H1 (cell line): ENCODE measurements around the gene GABPB1. TPM values are rescaled to one million over a fixed set of nuclear protein-coding genes. Genes with fewer than 3 reads are reported as not detected.

Source experiments
- CTCF ChIA-PET: fragments of 300-600 bp; sonication (Branson Sonifier 250); formaldehyde crosslinking; loops from one replicate; lab custom pipeline; 2021; ENCODE audit not compliant: partially characterized antibody; lab: Charles Lee
- POLR2A ChIA-PET: fragments of 300-600 bp; sonication (Branson Sonifier 250); formaldehyde crosslinking; loops from one replicate; lab custom pipeline; 2021; ENCODE audit warnings: inconsistent platforms; ENCODE audit not compliant: partially characterized antibody; lab: Charles Lee
- DNase-seq, 2 experiments: peaks; one replicate each; pipeline versions ENCODE4 v3.0.0 to v3.0.0-alpha.2; 2010 to 2022; ENCODE audit warnings: low spot score in 2 of 2, low read depth in 1 of 2, mixed read lengths in 1 of 2
- FAIRE-seq: peaks from 2 replicates; lab custom pipeline; 2011; peaks lifted over from hg19 to GRCh38; lab: Jason Lieb, UNC
- H2AFZ ChIP-seq: 2 replicates; pipeline ENCODE4 v1.8.1; 2012; ENCODE audit warnings: low read length, inconsistent platforms
- H2AK5ac ChIP-seq: 2 replicates; pipeline ENCODE4 v1.6.1; 2013; ENCODE audit warnings: low read depth, low read length
- H2BK120ac ChIP-seq: replicated peaks from 2 replicates; pipeline ENCODE3; 2013; ENCODE audit warnings: low read depth, low read length, inconsistent platforms
- H2BK12ac ChIP-seq: 2 replicates; pipeline ENCODE4 v1.6.1; 2013; ENCODE audit warnings: low read depth, low read length
- H2BK15ac ChIP-seq: 2 replicates; pipeline ENCODE4 v1.6.1; 2013; ENCODE audit warnings: low read length
- H2BK20ac ChIP-seq: 2 replicates; pipeline ENCODE4 v1.6.1; 2013; ENCODE audit warnings: low read length
- H2BK5ac ChIP-seq: 2 replicates; pipeline ENCODE4 v1.6.1; 2013; ENCODE audit warnings: low read depth, low read length
- H3K14ac ChIP-seq: 2 replicates; pipeline ENCODE4 v1.6.1; 2013; ENCODE audit warnings: inconsistent platforms; ENCODE audit not compliant: insufficient read length
- H3K18ac ChIP-seq: 2 replicates; pipeline ENCODE4 v1.6.1; 2013; ENCODE audit warnings: low read length; ENCODE audit errors: extremely low read depth
- H3K23ac ChIP-seq: 2 replicates; pipeline ENCODE4 v1.6.1; 2013; ENCODE audit warnings: inconsistent platforms; ENCODE audit not compliant: insufficient read length
- H3K23me2 ChIP-seq: 2 replicates; pipeline ENCODE4 v1.6.1; 2013; ENCODE audit warnings: low read depth, low read length
- H3K27ac ChIP-seq: 2 replicates; pipeline ENCODE4 v1.6.1; 2011; ENCODE audit warnings: low read depth, low read length, inconsistent platforms
- H3K27me3 ChIP-seq, 4 experiments: replicated peaks in 1 of 4; 1 replicate in 1 of 4; 2 replicates in 3 of 4; pipeline versions ENCODE4 v1.6.1 to v1.8.1; 2011 to 2013; ENCODE audit warnings: low read length in 3 of 4, mild to moderate bottlenecking in 3 of 4, inconsistent platforms in 2 of 4, mixed read lengths in 2 of 4, moderate library complexity in 1 of 4; ENCODE audit not compliant: control insufficient read depth in 3 of 4, insufficient read depth in 3 of 4; ENCODE audit errors: extremely low read depth in 1 of 4
- H3K36me3 ChIP-seq, 4 experiments: 2 replicates each; pipeline versions ENCODE4 v1.6.1 to v1.8.1; 2011 to 2013; ENCODE audit warnings: mild to moderate bottlenecking in 4 of 4, low read length in 3 of 4, moderate library complexity in 2 of 4, control low read depth in 1 of 4, inconsistent platforms in 1 of 4; ENCODE audit not compliant: insufficient read depth in 4 of 4, control insufficient read depth in 2 of 4
- H3K4ac ChIP-seq: replicated peaks from 2 replicates; pipeline ENCODE3; 2013; ENCODE audit warnings: low read length, low read depth, mixed read lengths, inconsistent platforms; ENCODE audit not compliant: insufficient read length
- H3K4me1 ChIP-seq, 4 experiments: replicated peaks in 1 of 4; 1 replicate in 1 of 4; 2 replicates in 3 of 4; pipeline versions ENCODE4 v1.6.1 to v1.8.1; 2011 to 2013; ENCODE audit warnings: low read length in 3 of 4, inconsistent platforms in 2 of 4, mixed read lengths in 1 of 4; ENCODE audit not compliant: insufficient read depth in 4 of 4, control insufficient read depth in 3 of 4
- H3K4me2 ChIP-seq, 2 experiments: 2 replicates each; pipeline versions ENCODE4 v1.6.1 to v1.8.1; 2011 to 2013; ENCODE audit warnings: low read depth in 2 of 2, low read length in 2 of 2, control low read depth in 1 of 2, inconsistent platforms in 1 of 2, mild to moderate bottlenecking in 1 of 2; ENCODE audit not compliant: insufficient read depth in 1 of 2
- H3K4me3 ChIP-seq, 4 experiments: fragments of 200-600, 300-600 bp in 1 of 4; sonication (generic), shearing (Covaris generic), sonication (Bioruptor Twin) in 1 of 4; 2 replicates each; pipeline versions ENCODE4 v1.5.1 to v1.8.1; 2011 to 2016; ENCODE audit warnings: low read length in 4 of 4, low read depth in 3 of 4, control low read depth in 2 of 4, inconsistent platforms in 2 of 4, mild to moderate bottlenecking in 2 of 4, mixed read lengths in 1 of 4, moderate library complexity in 1 of 4; ENCODE audit not compliant: insufficient read depth in 2 of 4; ENCODE audit errors: extremely low read depth in 1 of 4
- H3K56ac ChIP-seq: replicated peaks from 2 replicates; pipeline ENCODE3; 2013; ENCODE audit warnings: low read depth, mild to moderate bottlenecking, mixed read lengths, low read length, inconsistent platforms; ENCODE audit not compliant: insufficient read length
- H3K79me1 ChIP-seq: 2 replicates; pipeline ENCODE4 v1.6.1; 2013; ENCODE audit warnings: low read depth, low read length, control low read depth
- H3K79me2 ChIP-seq, 2 experiments: 2 replicates each; pipeline versions ENCODE4 v1.6.1 to v1.8.1; 2012 to 2013; ENCODE audit warnings: low read length in 2 of 2, mild to moderate bottlenecking in 2 of 2, inconsistent platforms in 1 of 2; ENCODE audit not compliant: insufficient read depth in 2 of 2, control insufficient read depth in 1 of 2
- H3K9ac ChIP-seq, 4 experiments: replicated peaks in 1 of 4; 1 replicate in 1 of 4; 2 replicates in 3 of 4; pipeline versions ENCODE4 v1.6.1 to v1.8.1; 2011 to 2013; ENCODE audit warnings: low read depth in 3 of 4, low read length in 3 of 4, control low read depth in 2 of 4, mild to moderate bottlenecking in 2 of 4, moderate library complexity in 2 of 4, inconsistent platforms in 1 of 4; ENCODE audit errors: extremely low read depth in 1 of 4
- H3K9me3 ChIP-seq, 2 experiments: 2 replicates each; pipeline versions ENCODE4 v1.6.1 to v1.8.1; 2012 to 2013; ENCODE audit warnings: mild to moderate bottlenecking in 2 of 2, moderate library complexity in 2 of 2, control low read depth in 1 of 2, inconsistent platforms in 1 of 2, low read depth in 1 of 2, low read length in 1 of 2, mixed read lengths in 1 of 2; ENCODE audit not compliant: insufficient read depth in 2 of 2
- H4K20me1 ChIP-seq, 2 experiments: replicated peaks in 1 of 2; 2 replicates each; pipeline versions ENCODE3 to v1.8.1; 2011 to 2013; ENCODE audit warnings: inconsistent platforms in 2 of 2, low read length in 2 of 2, mild to moderate bottlenecking in 1 of 2; ENCODE audit not compliant: insufficient read depth in 2 of 2, control insufficient read depth in 1 of 2
- H4K5ac ChIP-seq: 2 replicates; pipeline ENCODE4 v1.6.1; 2013; ENCODE audit warnings: low read length, low read depth, mixed read lengths, inconsistent platforms; ENCODE audit not compliant: insufficient read length
- H4K8ac ChIP-seq: 2 replicates; pipeline ENCODE4 v1.8.0; 2013; ENCODE audit warnings: mild to moderate bottlenecking, moderate library complexity, low read length, inconsistent platforms; ENCODE audit not compliant: insufficient read depth; ENCODE audit errors: extremely low read depth
- H4K91ac ChIP-seq: replicated peaks from 2 replicates; pipeline ENCODE3; 2013; ENCODE audit warnings: low read length, mixed read lengths, inconsistent platforms; ENCODE audit not compliant: insufficient read length
- BCL11A ChIP-seq, 2 experiments: IDR thresholded peaks; one replicate each; pipeline ENCODE4 v1.6.1; 2011; ENCODE audit warnings: low read depth in 2 of 2, low read length in 2 of 2, mild to moderate bottlenecking in 2 of 2
- CREB1 ChIP-seq: IDR thresholded peaks from 2 replicates; pipeline ENCODE4 v1.6.1; 2012; ENCODE audit warnings: inconsistent platforms
- CTCF ChIP-seq, 3 experiments: IDR thresholded peaks; 1 replicate in 2 of 3; 2 replicates in 1 of 3; pipeline versions ENCODE4 v1.5.1 to v1.6.1; 2011; ENCODE audit warnings: low read length in 3 of 3, mild to moderate bottlenecking in 3 of 3, inconsistent platforms in 2 of 3, low read depth in 1 of 3, moderate library complexity in 1 of 3; ENCODE audit not compliant: insufficient read depth in 1 of 3; ENCODE audit errors: control extremely low read depth in 1 of 3
- JUND ChIP-seq: IDR thresholded peaks from 2 replicates; pipeline ENCODE4 v1.6.1; 2011; ENCODE audit warnings: mild to moderate bottlenecking, improper control_type of control experiment, low read length
- KDM4A ChIP-seq: IDR thresholded peaks from one replicate; pipeline ENCODE4 v1.7.1; 2012; ENCODE audit warnings: low read depth, mild to moderate bottlenecking, moderate library complexity, low read length, inconsistent platforms; ENCODE audit not compliant: severe bottlenecking
- MAFK ChIP-seq: IDR thresholded peaks from 2 replicates; pipeline ENCODE4 v1.6.1; 2012; ENCODE audit warnings: low read depth, mild to moderate bottlenecking, improper control_type of control experiment, low read length
- PHF8 ChIP-seq: fragments of 200-600 bp; sonication (generic); conservative IDR thresholded peaks from 2 replicates; pipeline ENCODE4 v1.7.1; 2012; ENCODE audit warnings: low read depth, mild to moderate bottlenecking, inconsistent platforms, low read length, moderate library complexity
- POLR2AphosphoS5 ChIP-seq: IDR thresholded peaks from 2 replicates; pipeline ENCODE4 v1.6.1; 2011; ENCODE audit warnings: low read depth, low read length
- SP4 ChIP-seq: IDR thresholded peaks from 2 replicates; pipeline ENCODE4 v1.6.1; 2012; ENCODE audit warnings: low read length, inconsistent platforms
- SUZ12 ChIP-seq: fragments of 200-600 bp; sonication (generic); IDR thresholded peaks from 2 replicates; pipeline ENCODE4 v1.6.1; 2012; ENCODE audit warnings: mild to moderate bottlenecking, inconsistent platforms, low read length, moderate library complexity, mixed read lengths
- TAF1 ChIP-seq: IDR thresholded peaks from 2 replicates; pipeline ENCODE4 v1.6.1; 2011; ENCODE audit warnings: mild to moderate bottlenecking, low read depth, low read length
- TBP ChIP-seq: IDR thresholded peaks from 2 replicates; pipeline ENCODE4 v1.6.1; 2011; ENCODE audit warnings: low read depth, low read length, improper control_type of control experiment
- ZNF274 ChIP-seq: IDR thresholded peaks from 2 replicates; pipeline ENCODE4 v1.7.0; 2012; ENCODE audit warnings: low read length, borderline replicate concordance; ENCODE audit errors: extremely low read depth
- WGBS, 2 experiments: shearing (Covaris generic) in 1 of 2; methylation state at CpG; one replicate each; pipeline versions ENCODE4 v1.1.6 to v1.1.7; 2013 to 2015; ENCODE audit warnings: low lambda C conversion rate in 2 of 2, mixed read lengths in 2 of 2, inconsistent platforms in 1 of 2, low coverage in 1 of 2, missing lambda C conversion rate in 1 of 2; ENCODE audit not compliant: insufficient replicate concordance in 2 of 2, insufficient coverage in 1 of 2, insufficient read length in 1 of 2; ENCODE audit errors: extremely low coverage in 1 of 2, missing lambda C conversion rate in 1 of 2; 5-methylcytosine and 5-hydroxymethylcytosine counted together
- polyA plus RNA-seq, 7 experiments: library from polyadenylated mRNA; depleted of rRNA in 3 of 7; stranded (reverse) in 5 of 7; unstranded in 2 of 7; fragments of >200 nt in 5 of 7; fragments of 200-250 nt in 2 of 7; gene quantifications; 1 replicate in 5 of 7; 2 replicates in 1 of 7; 4 replicates in 1 of 7; pipeline versions ENCODE4 v1.2.1 to v1.2.3, GENCODE V29; 2011 to 2013; ENCODE audit warnings: missing spikeins in 2 of 7, mixed read lengths in 2 of 7
- total RNA-seq: library from RNA; stranded (reverse); fragmentation: NEBNext Ultra II Directional; extraction: Animal tissue kit (Norgen Biotek cat#: 25700); gene quantifications from 2 replicates; pipeline ENCODE4 v1.2.1, GENCODE V29; 2021

Gene GABPB1
- total and polyA plus RNA-seq, 2 of the 8 experiments (the other 6 are each of a cell fraction or from before 2014, with no cell fraction given), result 24.5 to 32.3 TPM

GRCh38 chr15:50232791-50233190 lies 122.2 kb downstream of the GABPB1 start:
- H4K5ac ChIP-seq, result no peak overlapping the region
- TF ChIP-seq BCL11A (IDR thresholded peaks at IDR 0.05; ENCODE audit: low read depth in 2 of 2, low read length in 2 of 2), result no peak
- TF ChIP-seq TBP, result no peak
- TF ChIP-seq ZNF274, result no peak
- TF ChIP-seq PHF8, result no peak
- TF ChIP-seq CREB1, result no peak
- TF ChIP-seq SUZ12, result no peak
- no peak for TF ChIP-seq KDM4A
- TF ChIP-seq MAFK, result no peak
- no peak for TF ChIP-seq JUND
- TF ChIP-seq SP4, result no peak
- no peak for TF ChIP-seq TAF1
- no peak for TF ChIP-seq CTCF (IDR thresholded peaks at IDR 0.05; ENCODE audit: control extremely low read depth in 1 of 3, insufficient read depth in 1 of 3, low read depth in 1 of 3, low read length in 3 of 3)
- TF ChIP-seq POLR2AphosphoS5, result no peak

More at GRCh38 chr15:50232791-50233190, 122.2 kb downstream of the GABPB1 start:
- H3K18ac ChIP-seq, result no peak overlapping the region
- ChIA-PET CTCF (interaction anchor here (1.1 to 1.6 kb wide), 4 partner anchors 8 to 178 kb away, joined by 3 to 4 read pairs (median 4); no protein-coding TSS in a partner anchor), POLR2A (interaction anchor here (0.7 kb wide), 1 partner anchor 44 kb away, joined by 3 read pairs; no protein-coding TSS in a partner anchor)
- H4K20me1 ChIP-seq, result no peaks in the 10 kb centered on the region
- no peaks in the 10 kb centered on the region for H3K4me1 ChIP-seq
- DNase-seq (no peak), FAIRE-seq (no peak)
- no peak overlapping the region for H4K91ac ChIP-seq
- no peaks in the 10 kb centered on the region for H3K79me1 ChIP-seq
- H3K4ac ChIP-seq, result no peak overlapping the region
- H3K9ac ChIP-seq, result no peak overlapping the region
- H3K4me3 ChIP-seq, result no peak overlapping the region
- no peak overlapping the region for H3K4me2 ChIP-seq
- no peak overlapping the region for H3K27ac ChIP-seq
- H2AK5ac ChIP-seq, result no peak overlapping the region
- H2BK12ac ChIP-seq, result no peak overlapping the region
- no peaks in the 10 kb centered on the region; a peak in 1 of 8 replicates for H3K36me3 ChIP-seq
- no peak overlapping the region for H2BK120ac ChIP-seq
- no peak overlapping the region for H3K56ac ChIP-seq
- H4K8ac ChIP-seq, result no peak overlapping the region
- H2BK15ac ChIP-seq, result no peak overlapping the region
- H3K23ac ChIP-seq, result no peak overlapping the region
- H3K27me3 ChIP-seq, result no peaks in the 10 kb centered on the region
- H3K23me2 ChIP-seq, result no peaks in the 10 kb centered on the region
- H2BK20ac ChIP-seq, result no peak overlapping the region
- H3K9me3 ChIP-seq, result no peaks in the 10 kb centered on the region
- 86% methylated on average over 2 of the region's 2 CpGs; no CpG with 5 or more reads in 1 of the 2 experiments for WGBS, 2 experiments
- H3K79me2 ChIP-seq, result no peaks in the 10 kb centered on the region
- no peak overlapping the region for H2BK5ac ChIP-seq
- H3K14ac ChIP-seq, result no peak overlapping the region
- no peak overlapping the region for H2AFZ ChIP-seq
